GM19324 (cell line): ENCODE results near the gene OR10H1.
"Not testable (repeated sequence)": the region's sequence is repeated elsewhere in the genome, so short reads cannot be mapped to it uniquely, and the experiment has no call there.

Experiments
- ATAC-seq: cut with Tn5 transposase; IDR thresholded peaks from one replicate; pipeline ENCODE4 v1.9.1; 2021; ENCODE audit warnings: mild to moderate bottlenecking, moderate library complexity; ENCODE audit not compliant: unreplicated experiment, low FRiP score

The OR10H1 gene

DNA sequence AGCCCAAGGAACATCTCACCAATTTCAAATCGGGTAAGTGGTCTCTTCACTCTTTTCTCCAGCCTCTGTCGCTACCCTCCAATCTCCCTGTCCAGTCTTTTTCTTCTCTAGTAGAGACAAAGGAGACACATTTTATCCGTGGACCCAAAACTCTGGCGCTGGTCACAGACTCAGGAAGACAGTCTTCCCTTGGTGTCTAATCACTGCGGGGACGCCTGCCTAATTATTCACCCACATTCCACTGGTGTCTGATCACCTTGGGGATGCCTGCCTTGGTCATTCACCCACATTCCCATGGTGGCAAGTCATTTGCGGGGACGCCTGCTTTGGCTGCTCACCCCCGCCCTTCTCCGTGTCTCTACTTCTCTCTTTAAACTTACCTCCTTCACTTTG is 13.8 kb upstream of the OR10H1 start:
- no peak for ATAC-seq

DNA sequence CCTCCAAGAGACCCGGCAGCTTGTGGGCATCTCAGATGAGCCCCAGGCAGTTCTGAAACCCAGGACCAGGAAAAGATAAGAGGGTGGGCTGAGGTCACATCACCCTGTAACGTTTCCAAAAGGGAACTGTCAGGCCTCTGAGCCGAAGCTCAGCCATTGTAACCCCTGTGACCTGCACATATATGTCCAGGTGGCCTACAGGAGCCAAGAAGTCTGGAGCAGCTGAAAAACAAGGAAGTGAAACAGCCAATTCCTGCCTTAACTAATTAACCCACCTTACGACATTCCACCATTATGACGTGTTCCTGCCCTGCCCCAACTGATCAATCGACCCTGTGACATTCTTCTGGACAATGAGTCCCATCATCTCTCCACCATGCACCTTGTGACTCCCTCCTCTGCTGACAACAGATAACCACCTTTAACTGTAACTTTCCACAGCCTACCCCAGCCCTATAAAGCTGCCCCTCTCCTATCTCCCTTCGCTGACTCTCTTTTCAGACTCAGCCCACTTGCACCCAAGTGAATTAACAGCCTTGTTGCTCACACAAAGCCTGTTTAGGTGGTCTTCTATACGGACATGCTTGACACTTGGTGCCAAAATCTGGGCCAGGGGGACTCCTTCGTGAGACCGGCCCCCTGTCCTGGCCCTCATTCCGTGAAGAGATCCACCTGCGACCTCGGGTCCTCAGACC is 13.3 kb upstream of the OR10H1 start:
- not testable (repeated sequence) for ATAC-seq

DNA sequence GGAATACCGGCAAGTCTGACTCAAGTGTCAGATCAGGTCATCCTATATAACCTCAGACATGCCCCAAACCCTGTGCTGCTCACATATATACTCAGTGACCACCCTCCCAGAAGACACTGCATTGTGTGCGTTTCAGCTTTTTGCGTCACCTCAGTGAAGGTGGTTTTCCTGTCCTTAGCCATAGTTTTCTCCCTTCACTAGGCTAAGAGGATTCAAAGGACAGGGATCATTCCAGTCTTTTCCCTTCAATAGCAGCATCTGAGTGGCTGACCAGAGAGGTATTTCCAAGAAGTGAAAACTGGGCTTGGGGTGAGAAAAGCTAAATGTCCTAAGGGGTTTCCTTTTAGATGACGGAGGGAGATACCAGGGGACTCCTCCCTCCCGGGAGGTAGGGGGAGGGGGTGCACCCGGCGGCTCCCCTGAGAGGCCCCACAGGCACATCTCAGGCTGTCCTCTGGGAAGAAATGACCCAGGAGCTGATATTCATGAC is 12.7 kb upstream of the OR10H1 start:
- no peak for ATAC-seq

DNA sequence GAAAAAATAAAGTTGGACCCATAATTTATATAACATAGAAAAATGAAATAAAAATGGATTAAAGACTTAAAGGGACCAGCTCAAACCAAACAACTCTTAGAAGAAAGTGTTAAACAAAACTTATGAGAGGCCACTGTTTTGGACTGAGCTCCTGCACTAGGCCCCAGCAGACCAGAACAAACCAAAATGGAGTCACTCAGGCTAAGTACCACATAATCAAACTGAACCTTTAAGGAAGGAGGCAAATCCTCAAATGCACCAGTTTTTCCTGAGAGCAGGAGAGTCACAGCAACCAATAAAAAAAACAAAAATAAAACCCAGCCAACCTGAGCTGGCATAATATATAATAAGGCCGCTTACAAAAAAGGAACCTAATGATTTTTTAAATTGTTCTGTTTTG is 10.3 kb upstream of the OR10H1 start:
- ATAC-seq, result no peak

DNA sequence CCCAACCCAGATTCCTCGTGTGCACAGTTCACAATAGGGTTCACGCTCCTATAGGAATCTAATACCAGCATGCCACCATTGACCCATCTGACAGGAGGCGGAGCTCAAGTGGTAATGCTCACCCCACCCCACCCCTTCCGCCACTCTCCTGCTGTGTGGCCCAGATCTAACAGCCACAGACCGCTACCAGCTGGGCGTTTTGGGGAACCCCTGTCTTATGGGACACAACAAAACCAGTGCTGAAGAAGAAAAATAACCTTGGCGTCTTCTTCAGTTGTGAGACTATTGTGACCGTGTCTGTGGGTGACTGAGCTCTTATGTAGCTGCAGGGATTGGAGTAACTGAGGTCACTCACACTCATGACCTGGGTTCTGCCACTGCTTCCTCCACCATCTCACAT is 5.2 kb upstream of the OR10H1 start:
- ATAC-seq, result no peak

DNA sequence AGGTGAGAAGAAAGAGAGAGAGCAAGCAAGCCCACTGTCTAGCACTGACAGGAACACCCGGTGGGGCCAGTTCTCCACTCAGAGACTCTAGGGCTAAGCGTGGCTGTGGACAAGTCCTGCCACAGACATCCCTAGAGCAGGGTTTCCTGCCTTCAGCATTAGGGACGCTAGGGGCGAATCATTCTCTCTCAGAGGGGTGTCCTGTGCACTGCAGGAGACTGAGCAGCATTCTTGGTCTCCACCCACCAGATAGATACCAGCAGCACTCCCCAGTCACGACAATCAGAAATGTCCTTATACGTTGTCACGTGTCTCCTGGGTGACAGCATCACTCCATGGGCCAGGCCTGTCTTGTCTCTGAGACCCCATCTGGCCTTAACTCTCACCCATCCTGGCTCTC is 1.5 kb downstream of the OR10H1 start:
- no peak for ATAC-seq

DNA sequence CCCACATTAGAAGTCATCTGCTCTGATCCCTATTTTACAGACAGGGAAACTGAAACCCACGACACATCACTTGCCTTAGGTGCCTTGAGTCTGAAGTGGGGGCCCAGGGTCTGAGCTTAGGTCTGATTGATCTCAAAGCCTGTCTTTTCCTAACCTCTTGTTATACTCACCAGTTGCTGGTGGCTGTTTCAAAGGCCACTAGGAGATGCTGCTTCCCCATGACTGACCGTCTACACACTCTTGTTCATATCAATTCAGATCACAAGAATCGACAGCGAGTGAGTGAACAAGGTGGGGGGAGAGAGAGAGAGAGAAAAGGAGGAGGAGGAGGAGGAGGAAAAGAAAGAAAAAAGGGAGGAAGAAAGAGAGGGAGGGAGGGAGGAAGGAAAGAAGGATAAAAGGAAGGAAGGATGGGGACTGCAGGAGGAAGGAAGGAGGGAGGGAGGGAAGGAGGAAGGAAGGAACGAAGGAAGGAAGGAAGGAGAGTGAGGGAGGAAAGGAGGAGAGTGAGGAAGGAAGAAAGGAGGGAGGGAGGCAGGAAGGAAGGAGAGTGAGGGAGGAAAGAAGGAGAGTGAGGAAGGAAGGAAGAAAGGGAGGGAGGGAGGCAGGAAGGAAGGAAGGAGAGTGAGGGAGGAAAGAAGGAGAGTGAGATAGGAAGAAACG is 3.3 kb downstream of the OR10H1 start:
- ATAC-seq, result no peak

DNA sequence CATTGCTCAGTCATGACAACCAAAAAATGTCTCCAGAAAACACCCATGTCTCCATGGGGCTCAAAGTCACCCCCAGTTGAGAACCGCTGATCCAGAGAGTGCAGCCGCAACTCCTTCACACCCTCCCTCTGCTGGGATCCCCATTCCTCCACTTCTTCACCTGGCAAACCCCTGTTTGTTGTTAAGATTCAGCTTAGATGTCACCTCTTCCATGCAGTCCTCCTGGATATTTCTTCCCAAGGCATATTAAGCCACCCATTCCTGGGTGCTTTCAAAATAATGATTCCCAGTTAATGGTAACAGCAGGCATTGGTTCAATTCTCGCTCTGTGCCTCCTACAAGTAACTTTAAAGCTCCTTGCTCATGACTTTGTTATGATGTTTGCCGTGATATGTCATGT is 4.0 kb downstream of the OR10H1 start:
- ATAC-seq, result no peak

DNA sequence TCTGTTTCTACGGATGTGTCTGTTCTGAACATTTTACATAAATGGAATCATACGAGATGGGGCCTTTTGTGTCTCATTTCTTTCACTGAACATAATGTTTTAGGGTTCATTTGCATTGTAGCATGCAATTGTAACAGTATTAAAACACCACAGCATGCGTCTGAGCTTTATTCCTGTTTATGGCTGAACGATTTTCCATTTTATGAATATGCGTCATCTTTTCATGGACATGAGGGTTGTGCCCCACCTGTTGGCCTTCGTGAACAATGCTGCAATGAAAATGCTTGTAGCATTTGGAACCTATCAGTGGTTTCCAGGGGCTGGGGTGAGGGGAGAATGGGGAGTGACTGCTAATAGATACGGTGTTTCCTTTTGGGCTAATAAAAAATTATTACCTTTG is 5.1 kb downstream of the OR10H1 start:
- ATAC-seq, result no peak

DNA sequence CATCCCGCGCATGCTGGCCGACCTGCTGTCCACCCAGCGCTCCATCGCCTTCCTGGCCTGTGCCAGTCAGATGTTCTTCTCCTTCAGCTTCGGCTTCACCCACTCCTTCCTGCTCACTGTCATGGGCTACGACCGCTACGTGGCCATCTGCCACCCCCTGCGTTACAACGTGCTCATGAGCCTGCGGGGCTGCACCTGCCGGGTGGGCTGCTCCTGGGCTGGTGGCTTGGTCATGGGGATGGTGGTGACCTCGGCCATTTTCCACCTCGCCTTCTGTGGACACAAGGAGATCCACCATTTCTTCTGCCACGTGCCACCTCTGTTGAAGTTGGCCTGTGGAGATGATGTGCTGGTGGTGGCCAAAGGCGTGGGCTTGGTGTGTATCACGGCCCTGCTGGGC is 21.2 kb downstream of the OR10H1 start:
- not testable (repeated sequence) for ATAC-seq

DNA sequence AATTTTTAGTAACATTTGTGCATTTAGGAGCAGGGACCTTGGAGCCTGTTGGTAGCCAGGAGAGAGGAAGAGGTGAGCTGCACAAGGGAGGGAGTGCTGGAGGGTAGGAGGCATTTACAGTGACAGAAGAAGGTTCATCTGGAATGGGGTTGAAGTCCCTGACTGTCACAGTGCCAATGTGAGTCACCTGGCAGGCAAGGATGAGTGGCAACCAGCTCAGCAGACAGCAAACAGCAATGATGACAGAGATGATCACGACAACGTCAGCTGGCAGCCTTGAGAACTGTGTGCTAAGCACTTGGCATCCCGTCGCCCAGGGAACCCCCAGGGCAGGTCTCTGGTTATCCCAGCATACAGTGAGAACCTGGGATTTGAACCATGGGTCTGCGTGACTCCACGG is 25.4 kb downstream of the OR10H1 start:
- no peak for ATAC-seq

DNA sequence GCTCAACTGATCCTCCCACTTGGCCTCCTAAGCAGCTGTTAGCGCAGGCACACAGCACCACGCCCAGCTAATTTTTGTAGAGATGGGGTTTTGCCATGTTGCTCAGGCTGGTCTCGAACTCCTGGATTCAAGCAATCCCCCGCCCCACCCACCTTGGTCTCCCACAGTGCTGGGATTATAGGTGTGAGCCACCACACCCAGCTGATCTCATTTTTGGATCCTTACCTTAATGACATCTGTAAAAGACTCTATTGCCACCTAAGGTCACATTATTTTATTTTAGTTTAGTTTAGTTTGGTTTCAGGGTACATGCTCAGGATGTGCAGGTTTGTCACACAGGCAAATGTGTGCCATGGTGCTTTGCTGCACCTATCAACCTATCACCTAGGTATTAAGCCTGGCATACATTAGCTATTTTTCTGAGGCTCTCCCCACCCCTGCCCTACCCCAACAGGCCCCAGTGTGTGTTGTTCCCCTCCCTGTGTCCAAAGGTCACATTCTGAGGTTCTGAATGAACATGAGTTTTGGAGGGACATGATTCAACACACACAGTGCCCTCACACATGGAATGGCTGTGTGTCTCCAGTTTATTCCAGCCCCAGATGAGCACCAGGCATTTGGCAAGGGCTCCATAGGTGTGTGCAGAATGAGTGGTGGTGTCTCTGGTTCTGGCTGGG is 26.7 kb downstream of the OR10H1 start:
- ATAC-seq, result no peak

DNA sequence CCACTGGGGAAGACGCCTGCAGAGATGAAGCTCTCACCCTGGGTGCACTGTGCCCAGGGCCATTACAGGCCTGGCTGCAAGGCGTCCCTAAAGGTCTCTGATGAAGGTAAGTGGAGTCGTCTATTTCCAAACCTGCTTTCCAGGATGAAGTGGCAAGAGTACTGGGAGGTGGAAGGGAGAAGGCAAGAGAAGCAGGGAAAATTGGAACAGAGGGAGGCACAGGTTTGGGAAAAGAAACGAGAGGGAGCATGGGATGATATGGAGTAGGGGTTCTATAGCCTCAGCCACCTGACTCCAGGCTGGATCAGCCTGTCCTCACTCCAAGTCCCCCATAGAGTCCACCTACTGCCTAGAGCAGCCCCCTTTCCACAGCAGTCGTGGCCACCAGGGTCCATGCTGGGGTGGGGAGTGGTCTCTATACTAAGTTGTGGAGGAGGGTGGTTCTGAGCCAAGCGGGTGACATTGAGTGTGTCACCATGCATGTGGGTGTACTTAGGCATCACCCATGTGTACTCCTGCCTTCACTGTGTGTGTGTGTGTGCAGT is 27.8 kb downstream of the OR10H1 start, which contains the start of gene OR10H5:
TSS of gene OR10H5 (plus strand) at position 51 of the 545 bp plus-strand sequence. CDS start 6,388 bp downstream, outside the sequence.
- no peak for ATAC-seq

DNA sequence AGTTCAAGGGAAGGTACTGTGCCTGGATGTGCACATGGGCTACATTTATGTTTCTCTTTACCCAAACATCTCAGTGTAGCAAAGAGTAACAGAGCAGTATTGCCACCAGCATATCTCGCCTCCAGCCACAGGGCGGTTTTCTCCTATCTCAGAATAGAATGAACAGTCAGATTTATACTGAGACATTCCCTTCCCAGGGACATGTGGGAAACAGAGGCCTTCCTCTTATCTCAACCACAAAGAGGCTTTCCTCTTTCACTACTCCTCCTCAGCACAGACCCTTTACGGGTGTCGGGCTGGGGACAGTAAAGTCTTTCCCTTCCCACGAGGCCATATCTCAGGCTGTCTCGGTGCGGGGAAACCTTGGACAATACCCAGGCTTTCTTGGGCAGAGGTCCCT is 32.6 kb downstream of the OR10H1 start:
- not testable (repeated sequence) for ATAC-seq

DNA sequence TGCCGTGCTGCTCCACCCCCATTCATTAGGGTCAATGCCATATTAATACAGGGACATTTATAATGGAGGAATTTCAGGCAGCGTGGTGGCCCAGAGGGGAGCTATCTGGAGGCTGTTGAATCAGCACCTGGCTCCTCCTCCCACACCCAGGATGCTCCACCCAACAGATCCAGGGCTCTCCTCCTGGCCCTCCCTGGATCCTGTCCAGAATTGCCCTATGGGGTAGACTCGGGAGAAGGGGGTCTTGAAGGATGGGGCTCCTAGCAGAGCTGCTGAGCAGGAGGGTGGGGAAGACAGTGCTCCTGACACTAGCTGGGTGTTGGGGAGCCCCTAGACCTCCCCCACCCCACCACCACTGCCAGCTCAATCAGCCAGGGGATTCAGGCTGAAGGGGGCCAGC is 33.3 kb downstream of the OR10H1 start:
- ATAC-seq, result no peak

DNA sequence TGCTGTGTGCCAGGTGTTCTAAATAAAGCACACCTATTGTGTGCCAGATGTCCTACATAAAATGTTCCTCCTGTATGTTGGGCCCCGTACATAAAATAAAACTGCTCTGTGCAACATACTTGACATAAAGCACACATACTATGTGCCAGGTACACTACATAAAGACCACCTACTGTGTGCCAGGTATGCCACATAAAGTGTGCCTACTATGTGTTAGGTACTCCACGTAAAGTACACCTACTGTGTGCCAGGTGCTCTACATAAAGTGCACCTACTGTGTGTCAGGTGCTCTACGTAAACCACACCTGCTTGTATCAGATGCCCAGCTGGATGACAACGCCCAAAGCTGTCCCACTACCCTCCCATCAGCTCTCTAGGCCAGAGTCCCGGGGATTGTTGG is 33.8 kb downstream of the OR10H1 start:
- no peak for ATAC-seq

DNA sequence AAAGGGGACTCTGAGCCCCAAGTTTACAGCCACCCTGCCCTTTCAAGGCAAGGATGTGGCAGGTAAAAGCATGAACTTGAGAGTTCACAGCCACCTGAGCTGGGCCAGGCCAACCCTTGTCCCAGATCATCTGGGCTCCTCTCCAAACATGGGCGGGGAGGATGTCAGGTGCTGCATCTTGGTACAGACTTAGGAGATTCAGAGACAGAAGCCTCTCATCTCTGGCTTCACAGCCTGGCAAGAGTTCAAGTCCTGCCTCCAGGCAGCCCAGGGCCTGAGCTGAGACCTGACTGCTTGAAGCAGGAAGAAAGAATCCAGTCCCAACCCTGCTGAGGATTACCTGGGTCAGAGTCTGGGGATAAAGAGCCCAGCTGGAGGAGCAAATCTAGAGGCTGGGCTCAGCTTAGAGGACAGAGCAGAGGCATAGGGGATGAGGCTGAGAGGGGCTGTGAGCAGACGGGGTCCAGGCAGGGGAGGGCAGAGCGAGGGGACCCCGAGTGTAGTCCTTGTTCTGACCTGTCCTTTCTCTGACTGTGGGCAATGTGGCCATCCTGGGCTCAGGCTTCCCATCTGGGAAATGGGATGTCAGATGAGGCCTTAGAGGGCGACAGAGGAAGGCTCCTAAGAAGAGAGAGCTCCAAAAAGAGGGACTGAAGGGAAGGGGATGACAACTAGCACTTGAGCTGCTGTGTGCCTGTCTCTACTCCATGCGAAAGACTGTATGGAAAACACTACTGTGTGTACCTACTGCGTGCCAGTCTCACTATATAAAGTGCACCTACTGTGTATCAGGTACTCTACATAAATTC is 34.6 kb downstream of the OR10H1 start:
- no peak for ATAC-seq

DNA sequence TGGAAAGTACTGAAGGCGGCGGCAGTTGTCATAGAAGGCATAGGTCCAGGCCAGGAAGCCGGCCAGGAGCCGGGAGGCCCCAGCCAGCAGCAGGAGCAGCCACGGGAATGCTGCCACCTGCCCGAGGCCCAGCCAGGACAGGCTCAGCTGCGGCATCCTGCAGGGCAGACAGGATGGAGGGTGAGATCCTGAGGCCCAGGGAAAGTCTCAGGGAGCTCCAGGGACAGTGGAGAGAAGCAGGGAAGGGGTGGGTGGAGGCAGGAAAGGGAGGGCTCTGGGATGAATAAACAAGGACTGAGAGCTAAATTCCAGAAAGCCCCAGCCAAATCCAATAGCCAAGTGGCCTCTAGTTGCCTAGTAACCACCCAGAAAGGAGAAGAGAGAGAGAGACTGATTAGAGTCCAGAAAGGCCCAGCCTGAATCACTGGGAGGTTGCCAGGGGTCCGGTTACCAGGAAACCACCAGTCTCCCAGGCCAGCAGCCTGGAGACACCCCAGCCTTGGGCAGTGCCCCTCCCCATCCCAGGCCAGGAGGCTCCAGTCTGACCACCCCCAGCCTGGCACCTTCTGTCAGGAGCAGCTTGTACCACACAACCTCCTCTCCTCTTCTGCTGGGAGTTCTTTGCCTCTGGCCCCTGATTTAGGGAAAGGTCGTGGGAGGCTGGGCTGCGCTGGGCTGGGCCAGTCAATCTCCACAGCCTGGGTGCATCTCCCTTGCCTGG is 35.5 kb downstream of the OR10H1 start:
- no peak for ATAC-seq

DNA sequence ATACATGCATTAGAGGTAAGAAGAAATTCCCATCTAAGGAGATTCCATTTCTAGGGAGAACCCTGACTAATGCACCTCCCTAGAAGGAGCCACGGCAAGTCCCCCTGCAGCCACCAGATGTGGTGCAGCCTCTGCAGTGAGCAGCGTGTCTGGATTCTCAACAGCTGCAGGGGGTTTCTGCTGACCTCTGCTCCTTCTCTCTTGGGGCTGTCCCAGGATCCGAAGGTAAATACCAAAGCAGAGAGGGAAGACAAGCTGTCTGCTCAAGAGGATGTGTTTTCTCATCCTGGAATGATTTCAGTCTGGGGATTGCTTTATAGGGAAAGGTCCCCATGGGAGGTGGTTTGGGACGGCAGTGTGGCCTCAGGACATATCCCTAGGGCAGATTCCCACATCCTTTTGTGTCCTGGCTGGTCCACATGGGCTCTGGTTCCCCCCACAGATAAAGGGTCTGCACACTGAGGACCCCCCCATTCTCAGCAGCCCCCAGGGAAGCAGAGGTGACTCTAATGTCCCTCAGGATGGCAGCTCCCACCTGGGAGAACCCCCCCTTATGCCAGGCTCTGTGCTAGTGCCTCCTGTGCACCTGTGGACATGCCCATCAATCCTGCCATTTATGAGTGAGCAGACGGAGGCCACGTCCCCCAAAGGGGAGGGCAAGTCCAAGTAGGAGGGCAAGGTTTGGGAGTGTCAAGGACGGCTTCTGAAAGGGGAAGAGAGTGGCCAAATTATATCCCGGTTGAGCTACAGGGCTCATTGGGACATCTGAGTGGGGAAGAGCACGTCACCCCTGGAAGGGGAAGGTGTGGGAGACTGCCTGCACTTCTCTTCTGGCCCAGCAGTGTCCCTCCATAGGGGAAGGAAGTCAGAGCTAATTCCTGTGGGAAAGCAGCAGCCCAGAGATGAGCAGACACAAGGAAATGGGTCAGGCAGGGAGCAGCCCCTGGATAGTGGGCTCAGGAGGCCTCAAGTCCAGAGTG is 38.2 kb downstream of the OR10H1 start:
- no peak for ATAC-seq
